ENCODE data around the gene CLIC1.

- no peak for TF ChIP-seq CTCF (IDR thresholded peaks at IDR 0.05; ENCODE audit: poor library complexity)
- no peak for TF ChIP-seq EZH2 (IDR thresholded peaks at IDR 0.05; ENCODE audit: borderline replicate concordance)
Observed at GRCh38 chr6:31702405-31702818, 33.9 kb downstream of the CLIC1 start.
